Pancreas (tissue), 10 donors: ENCODE measurements around the gene LCN15. TPM values are rescaled to one million over a fixed set of nuclear protein-coding genes. Genes with fewer than 3 reads are reported as not detected.

Source experiments
- ATAC-seq, 4 donors: fragments of 200-7000 bp; cut with Tn5 transposase; one replicate each; pipeline versions ENCODE4 v1.8.0 to v1.9.1; 2020; ENCODE audit warnings: mild to moderate bottlenecking in 4 of 4, moderate library complexity in 4 of 4
- DNase-seq, 6 donors: peaks; one replicate each; pipeline ENCODE4 v3.0.0-alpha.2; 2020
- FAIRE-seq: peaks from 2 replicates; lab custom pipeline; 2012; peaks lifted over from hg19 to GRCh38; lab: Jason Lieb, UNC
- H3K27ac ChIP-seq, 4 donors: fragments of 200-600 bp; sonication (generic); 1 replicate in 3 of 4; 2 replicates in 1 of 4; pipeline versions ENCODE4 v1.5.0 to v1.8.0; 2020
- H3K27me3 ChIP-seq, 4 donors: fragments of 200-600 bp; one replicate each; pipeline ENCODE4 v1.8.0; 2021
- H3K36me3 ChIP-seq, 3 donors: fragments of 200-600 bp; sonication (generic) in 1 of 3; one replicate each; pipeline versions ENCODE4 v1.5.0 to v1.8.0; 2020 to 2021
- H3K4me1 ChIP-seq, 3 donors: fragments of 200-600 bp; one replicate each; pipeline ENCODE4 v1.8.0; 2021
- H3K4me3 ChIP-seq, 4 donors: fragments of 200-600 bp; sonication (generic) in 2 of 4; one replicate each; pipeline versions ENCODE4 v1.5.0 to v1.8.0; 2020 to 2021
- H3K9me3 ChIP-seq, 4 donors: fragments of 200-600 bp; one replicate each; pipeline ENCODE4 v1.8.0; 2021
- CTCF ChIP-seq, 4 donors: fragments of 200-600 bp; sonication (generic) in 3 of 4; IDR thresholded peaks; one replicate each; pipeline versions ENCODE4 v1.5.0 to v1.8.0; 2021; ENCODE audit warnings: antibody characterized with exemption in 4 of 4
- WGBS, 2 donors: extraction: QIAGEN DNeasy Blood & Tissue Kit; methylation state at CpG; one replicate each; pipeline ENCODE4 v1.1.7; 2013; 5-methylcytosine and 5-hydroxymethylcytosine counted together
- intact Hi-C, 3 donors: fragments of 100-400 bp; cut with DNase I; formaldehyde crosslinking; loops; one replicate each; pipeline versions ENCODE4 v1.11.1 to v1.14.2; 2022
- polyA plus RNA-seq, 2 donors: library from polyadenylated mRNA; stranded (reverse); fragments of 200-250 nt; gene quantifications; one replicate each; pipeline ENCODE4 v1.2.3, GENCODE V29; 2013
- total RNA-seq, 6 donors: library from RNA; stranded (reverse); fragmentation: NEBNext Ultra II Directional in 4 of 6; extraction: Animal tissue kit (Norgen Biotek cat#: 25700) in 4 of 6; gene quantifications; one replicate each; pipeline versions ENCODE4 v1.2.1 to v1.2.4, GENCODE V29; 2021 to 2023
- donor health status: healthy with polysubstance abuse.
- donor health status: DM: no; HTN: no; CAD: no; lungs with moderate emphysema.
- donor health status: DM: no; HTN: no; CAD: no.
- donor health status: control.
- donor health status: control.
- donor health status: Bipolar disorder and iron deficiency.
- donor health status: DM: yes; HTN: yes; CAD: no.
- donor health status: DM: no; HTN: no; CAD: no.
- donor health status: DM: no; HTN: no; CAD: no.
- donor health status: DM: yes; HTN: yes; CAD: no.

The LCN15 gene
- total RNA-seq (not detected), polyA plus RNA-seq (not detected)

DNA sequence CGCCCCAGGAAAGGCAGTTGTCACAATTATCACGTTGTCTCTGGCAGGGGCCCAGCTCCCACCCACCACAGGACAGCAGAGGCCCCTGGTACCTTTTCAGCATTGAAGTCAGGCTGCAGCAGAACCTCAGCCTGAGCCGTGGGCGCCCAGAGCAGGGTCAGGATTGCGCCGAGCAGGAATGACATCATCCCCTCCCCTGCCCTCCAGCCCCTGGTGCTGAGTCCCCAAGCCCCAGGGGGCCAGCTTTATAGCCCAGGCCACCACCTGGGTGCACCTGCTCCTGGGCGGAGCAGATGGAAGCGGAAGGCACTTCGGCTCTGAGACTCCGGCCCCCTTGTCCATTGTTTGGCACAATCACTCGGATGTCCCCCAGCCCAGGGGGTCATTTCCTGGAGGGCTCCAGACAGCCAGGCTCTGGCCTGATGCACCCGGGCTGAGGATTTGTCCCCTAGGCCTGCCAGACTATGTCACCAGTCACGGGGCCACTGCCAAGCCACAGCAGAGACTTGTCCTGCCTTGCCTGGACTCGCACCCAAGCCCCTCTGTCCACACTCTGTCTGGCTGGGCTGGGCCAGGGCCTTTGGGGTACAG, at the start of gene LCN15:
Gene LCN15 (minus strand): TSS at position 218 of the 591 bp plus-strand sequence. CDS start 30 bp downstream, at position 188.
- ATAC-seq (no peak), FAIRE-seq (no peak), DNase-seq (peak in 1 of 6 donors; percentile 48)
- Histone ChIP-seq H3K36me3 (no peaks in the 10 kb centered on the region), H3K9me3 (no peaks in the 10 kb centered on the region), H3K27ac (no peak within 1 kb of the TSS), H3K4me3 (no peak within 1 kb of the TSS), H3K27me3 (no peaks in the 10 kb centered on the region), H3K4me1 (no peaks in the 10 kb centered on the region)
- no peak for TF ChIP-seq CTCF (IDR thresholded peaks at IDR 0.05)
- intact Hi-C loops, result no loop called here
- 75 to 79% methylated on average over 14 of the region's 14 CpGs for WGBS, 2 donors

DNA sequence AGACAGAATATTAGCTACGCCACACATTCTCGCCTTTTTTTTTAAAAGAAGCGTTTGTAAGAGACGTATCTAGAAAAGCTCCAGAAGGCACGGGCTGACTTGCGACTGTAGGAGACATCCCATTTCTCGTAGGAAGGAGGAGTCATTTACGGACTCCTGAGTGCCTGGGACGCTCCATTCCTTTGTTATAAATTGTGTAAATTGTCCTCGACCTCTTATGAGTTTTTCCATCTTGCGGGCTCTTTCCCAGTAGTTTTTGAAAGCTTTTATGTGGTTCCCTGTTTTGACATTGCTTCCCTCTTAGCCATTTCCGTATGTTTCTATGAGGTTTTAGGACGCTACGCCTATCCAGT, 44.5 kb upstream of the LCN15 start:
- WGBS, 2 donors, result 4% methylated on average over 14 of the region's 14 CpGs
- Histone ChIP-seq H3K4me1 (peaks cover 3 to 24% (median 8%) of the 10 kb centered on the region in 3 donors), H3K27me3 (no peaks in the 10 kb centered on the region), H3K36me3 (no peaks in the 10 kb centered on the region), H3K9me3 (no peaks in the 10 kb centered on the region), H3K4me3 (peak overlapping the region; percentile 86 to 94 (median 90)), H3K27ac (peak overlapping the region; percentile 49 to 92 (median 56))
- ATAC-seq (peak in 1 of 4 donors; percentile 7), DNase-seq (no peak), FAIRE-seq (no peak)
- no peak for TF ChIP-seq CTCF (IDR thresholded peaks at IDR 0.05)
- intact Hi-C loops, result no loop called here

- Histone ChIP-seq H3K4me1 (peaks cover 3 to 24% (median 8%) of the 10 kb centered on the region in 3 donors), H3K27ac (peak overlapping the region; percentile 49 to 92 (median 56)), H3K9me3 (no peaks in the 10 kb centered on the region), H3K4me3 (peak overlapping the region; percentile 86 to 94 (median 90)), H3K36me3 (no peaks in the 10 kb centered on the region), H3K27me3 (no peaks in the 10 kb centered on the region)
- intact Hi-C loops, result no loop called here
- ATAC-seq, result peak; percentile 14 to 45 (median 39)
- no peak for TF ChIP-seq CTCF (IDR thresholded peaks at IDR 0.05)
- no peak for FAIRE-seq
- WGBS, 2 donors, result 0% methylated on average over 56 to 93 of the region's 93 CpGs
- DNase-seq, result peak in 4 of 6 donors; percentile 59 to 85 (median 72)
Observed at GRCh38 chr9:136808075-136808805, 43.9 kb upstream of the LCN15 start.

DNA sequence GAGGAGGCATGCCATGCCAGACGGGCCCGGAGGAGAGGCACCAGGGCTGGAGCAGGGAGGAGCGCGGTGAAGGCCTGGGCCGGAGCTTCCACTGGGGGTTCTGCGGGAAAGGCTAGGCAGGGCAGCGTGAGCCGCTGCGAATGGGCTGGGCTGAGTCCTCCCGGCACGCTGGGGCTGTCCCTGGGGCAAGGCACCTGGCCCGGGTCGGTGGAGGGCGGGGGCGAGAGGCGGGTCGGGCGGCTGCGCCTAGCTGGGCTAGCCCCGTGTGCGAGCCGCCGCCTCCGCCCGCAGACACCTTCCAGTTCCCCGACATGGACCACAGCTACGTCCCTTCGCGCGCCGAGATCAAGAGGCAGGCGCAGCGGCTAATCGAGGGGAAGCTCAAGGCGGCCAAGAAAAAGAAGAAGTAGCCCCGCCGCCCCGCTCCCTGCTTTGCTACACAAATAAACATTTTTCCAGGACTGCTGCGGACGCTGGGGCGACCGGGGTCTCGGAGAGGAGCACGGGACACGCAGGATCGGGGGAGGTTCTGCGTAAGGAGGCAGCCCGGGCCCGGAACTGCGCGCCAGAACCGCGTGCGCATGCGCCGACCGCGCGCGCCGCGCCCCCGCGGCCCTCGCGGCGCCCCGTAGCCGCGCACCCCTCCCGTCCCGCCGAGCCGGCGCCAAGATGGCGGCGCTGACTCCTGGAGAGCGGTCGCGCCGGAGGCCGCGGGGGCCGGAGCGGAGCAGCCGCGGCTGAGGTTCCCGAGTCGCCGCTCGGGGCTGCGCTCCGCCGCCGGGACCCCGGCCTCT, 43.2 kb upstream of the LCN15 start, which contains the start of gene RABL6:
Gene RABL6 (plus strand): TSS at position 668 of the 794 bp plus-strand sequence. CDS start 249 bp downstream, outside the sequence.
- 1% methylated on average over 67 to 96 of the region's 96 CpGs for WGBS, 2 donors
- intact Hi-C loops, result no loop called here
- Histone ChIP-seq H3K36me3 (no peaks in the 10 kb centered on the region), H3K27me3 (no peaks in the 10 kb centered on the region), H3K4me1 (peaks cover 3 to 24% (median 8%) of the 10 kb centered on the region in 3 donors), H3K27ac (peak within 1 kb of the TSS; percentile 75 to 92 (median 82)), H3K9me3 (no peaks in the 10 kb centered on the region), H3K4me3 (peak within 1 kb of the TSS; percentile 86 to 94 (median 90))
- TF ChIP-seq CTCF (IDR thresholded peaks at IDR 0.05), result no peak
- FAIRE-seq, result no peak
- ATAC-seq, result peak; percentile 83 to 92 (median 88)
- DNase-seq, result peak; percentile 69 to 92 (median 84)
